Jurkat, Clone E6-1 (cell line): ENCODE results near the gene ZNF385D.
"Not testable (repeated sequence)": the region's sequence is repeated elsewhere in the genome, so short reads cannot be mapped to it uniquely, and the experiment has no call there.

Source experiments
- DNase-seq: peaks from one replicate; pipeline ENCODE4 v3.0.0-alpha.2; 2011; ENCODE audit warnings: low read depth, low spot score
- H3K4me3 ChIP-seq: 2 replicates; pipeline ENCODE4 v1.5.1; 2011; ENCODE audit warnings: mild to moderate bottlenecking, low read length, control low read depth, moderate library complexity

The ZNF385D gene

DNA sequence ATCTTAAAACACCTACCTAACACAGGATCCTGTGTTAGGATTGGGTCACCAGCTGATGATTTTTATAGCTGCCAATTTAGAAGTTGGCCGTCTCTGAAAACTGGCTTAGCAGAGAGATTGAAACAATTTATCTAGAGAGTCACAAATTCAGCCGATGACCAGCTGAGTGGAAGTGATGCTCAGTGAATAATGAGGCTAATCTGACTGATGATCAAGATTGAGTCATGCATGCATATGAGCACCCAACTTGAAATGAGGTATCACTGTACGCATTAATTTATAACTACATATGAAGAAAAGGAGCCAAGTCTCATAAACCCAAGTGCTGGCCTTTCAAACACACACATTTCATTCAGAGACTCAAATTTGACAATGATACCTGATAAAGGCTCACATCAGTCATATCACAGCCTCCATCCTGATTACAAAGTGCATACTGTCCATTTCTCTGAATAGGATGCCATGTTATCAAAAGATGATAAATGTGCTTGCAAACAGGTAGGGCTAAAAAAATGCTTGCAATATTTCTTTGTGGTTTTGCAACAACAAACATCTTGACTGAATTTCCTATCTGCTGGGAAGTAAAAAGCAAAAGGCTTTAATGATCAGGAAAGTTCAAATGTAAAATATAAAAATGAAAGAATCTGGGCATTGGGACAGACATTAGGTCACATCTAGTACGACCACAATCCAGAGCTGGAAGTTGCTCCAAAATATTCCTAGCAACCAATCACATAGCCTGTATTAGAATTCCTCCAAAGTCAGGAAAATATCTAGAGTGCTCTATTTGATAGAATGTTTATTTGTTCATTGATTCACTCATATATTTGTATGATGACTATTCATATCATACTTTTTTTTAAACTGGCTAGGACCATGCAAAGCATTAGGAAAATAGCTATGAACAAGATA is 264.7 kb downstream of the ZNF385D start:
- H3K4me3 ChIP-seq, DNase-seq: not testable (repeated sequence)

DNA sequence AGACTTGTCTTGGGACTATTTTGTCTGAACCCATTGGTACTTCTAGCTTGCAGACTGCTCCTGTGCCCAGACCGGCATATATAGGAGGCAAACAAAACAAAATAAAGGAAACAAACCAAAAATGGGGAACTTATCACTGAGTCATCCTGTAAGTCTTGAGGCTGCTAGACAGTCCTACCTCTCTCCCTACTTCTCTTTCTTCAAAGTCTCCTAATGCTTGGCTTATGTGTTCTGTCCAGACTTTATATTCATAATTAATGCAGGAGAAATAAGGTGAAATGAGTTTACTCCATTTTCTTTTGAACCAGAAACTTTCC is 266.2 kb downstream of the ZNF385D start:
- no peak overlapping the region for H3K4me3 ChIP-seq
- DNase-seq, result no peak

DNA sequence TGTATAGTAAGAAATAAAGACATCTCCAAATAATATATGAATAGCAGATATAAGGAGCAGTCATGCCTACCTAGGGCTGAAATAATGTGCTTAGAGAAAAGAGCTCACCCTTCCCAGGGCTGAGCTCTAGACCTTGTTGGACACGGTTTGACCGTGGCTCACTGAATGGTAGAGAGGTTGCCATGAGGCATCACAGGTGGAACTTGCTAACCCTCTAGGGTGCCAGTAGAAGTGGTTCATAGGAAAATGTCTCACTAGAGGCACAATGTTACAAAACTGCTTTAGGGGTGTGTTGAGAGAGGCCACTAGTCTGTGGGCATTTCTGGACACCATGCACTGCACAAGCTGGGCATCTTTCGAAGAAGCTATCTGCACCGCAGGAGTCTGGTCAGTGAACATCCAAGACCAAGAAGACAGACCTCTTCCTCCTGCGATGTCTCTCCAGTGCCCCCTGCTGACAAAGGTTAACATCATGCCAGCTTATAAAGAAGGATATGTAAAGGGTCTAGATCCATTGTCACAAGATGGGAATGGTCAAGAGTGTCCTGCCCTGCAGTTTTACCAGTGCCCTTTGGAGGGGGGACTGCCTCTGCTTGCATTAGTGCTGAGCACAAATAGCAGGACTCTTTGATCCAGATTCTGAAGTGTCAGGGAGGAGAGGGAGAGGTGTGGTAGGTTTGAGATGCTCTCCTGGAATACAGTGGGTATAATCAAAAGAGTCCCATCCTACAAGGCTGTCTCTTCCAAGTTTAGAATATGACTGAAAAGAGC is 266.8 kb downstream of the ZNF385D start:
- DNase-seq, result peak; percentile 28
- H3K4me3 ChIP-seq, result no peak overlapping the region

DNA sequence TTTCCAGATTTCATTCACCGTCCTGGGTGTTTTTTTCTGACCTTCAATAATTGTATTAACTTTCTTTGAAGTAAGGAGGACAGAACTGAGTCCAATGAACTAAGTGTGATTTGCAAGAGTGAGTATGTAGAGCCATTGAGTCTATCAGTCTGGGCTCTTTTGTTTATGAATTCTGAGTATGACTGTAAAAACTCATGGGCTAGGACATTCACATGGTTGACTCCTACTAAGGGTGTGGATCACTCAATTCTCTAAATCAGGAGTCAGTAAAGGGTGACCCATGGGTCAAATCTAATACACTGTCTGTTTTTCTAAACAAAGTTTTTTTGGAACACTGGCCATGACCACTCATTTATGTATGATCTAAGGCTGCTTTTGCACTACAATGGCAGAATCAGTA is 269.0 kb downstream of the ZNF385D start:
- no peak overlapping the region for H3K4me3 ChIP-seq
- no peak for DNase-seq

DNA sequence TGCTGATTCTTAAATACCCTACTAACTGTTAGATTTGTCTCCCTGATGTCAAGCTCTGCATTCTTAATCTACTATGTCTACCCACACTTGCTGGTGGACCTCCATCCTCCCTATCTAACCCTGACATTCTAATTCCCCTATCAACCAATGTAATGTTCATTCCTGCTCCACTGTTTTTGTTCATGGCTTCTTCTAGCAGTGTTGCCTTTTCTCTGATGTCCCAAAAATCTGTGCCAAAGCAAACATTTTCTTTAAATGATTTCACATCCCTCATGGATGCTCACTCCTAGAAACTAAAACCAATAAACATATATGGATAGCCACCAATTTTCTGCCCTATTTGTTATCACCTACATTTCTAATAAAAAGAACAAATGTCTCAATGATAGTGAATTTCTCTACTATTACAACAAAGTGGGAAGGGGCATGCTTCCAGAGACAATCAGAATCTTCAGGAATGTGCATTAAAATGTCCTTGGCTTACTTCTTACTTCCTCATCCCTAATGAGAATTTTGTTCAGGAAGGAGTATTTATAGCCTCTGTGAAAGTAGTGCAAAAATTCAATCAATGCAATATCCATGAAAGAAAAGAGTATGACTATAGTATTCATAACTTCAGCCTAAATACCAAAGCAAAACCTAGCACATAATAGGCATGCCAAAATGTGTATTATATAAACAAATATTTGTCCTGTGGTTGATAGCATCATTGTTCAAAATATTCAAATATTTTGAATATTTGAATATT is 273.3 kb downstream of the ZNF385D start:
- H3K4me3 ChIP-seq, result no peak overlapping the region
- DNase-seq, result no peak

DNA sequence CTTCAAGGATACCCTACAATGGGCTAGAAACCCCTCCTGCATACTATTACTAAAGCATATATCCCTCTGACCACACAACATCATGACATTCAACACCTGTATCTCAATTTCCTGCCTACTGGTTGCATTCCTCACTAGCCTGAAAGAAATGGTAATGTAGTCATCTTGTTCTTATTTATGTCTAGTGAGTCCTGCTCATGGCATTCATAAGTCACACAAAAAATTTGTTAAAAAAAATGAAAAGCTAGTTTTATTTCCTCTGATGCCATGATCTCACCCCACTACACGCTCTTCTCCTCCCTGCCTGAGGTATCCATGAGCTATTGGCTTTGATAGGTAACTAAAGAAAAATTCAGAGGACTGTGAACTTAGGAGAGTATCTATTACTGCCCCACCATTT is 284.5 kb downstream of the ZNF385D start:
- no peak for DNase-seq

DNA sequence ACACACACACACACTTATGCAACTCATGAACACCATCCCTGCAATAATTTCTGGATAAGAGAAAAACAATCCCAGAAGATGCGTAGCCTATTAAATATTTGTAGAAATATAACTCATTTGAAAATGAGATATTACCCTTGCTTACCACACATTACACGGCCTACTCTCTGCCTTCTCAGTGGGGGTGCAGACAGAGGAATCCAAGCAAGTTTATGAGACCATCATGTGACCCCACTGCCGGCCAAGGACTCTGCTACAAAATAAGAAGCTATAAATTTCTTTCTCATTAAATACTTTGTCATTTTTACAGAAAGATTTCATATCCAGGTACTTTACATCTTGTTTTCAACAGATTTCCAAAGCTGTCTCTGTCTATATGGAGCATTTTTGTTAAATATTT is 286.3 kb downstream of the ZNF385D start:
- DNase-seq, result no peak
- H3K4me3 ChIP-seq, result no peak overlapping the region

More for the DNA sequence above, 284.5 kb downstream of the ZNF385D start:
- H3K4me3 ChIP-seq, result no peak overlapping the region

DNA sequence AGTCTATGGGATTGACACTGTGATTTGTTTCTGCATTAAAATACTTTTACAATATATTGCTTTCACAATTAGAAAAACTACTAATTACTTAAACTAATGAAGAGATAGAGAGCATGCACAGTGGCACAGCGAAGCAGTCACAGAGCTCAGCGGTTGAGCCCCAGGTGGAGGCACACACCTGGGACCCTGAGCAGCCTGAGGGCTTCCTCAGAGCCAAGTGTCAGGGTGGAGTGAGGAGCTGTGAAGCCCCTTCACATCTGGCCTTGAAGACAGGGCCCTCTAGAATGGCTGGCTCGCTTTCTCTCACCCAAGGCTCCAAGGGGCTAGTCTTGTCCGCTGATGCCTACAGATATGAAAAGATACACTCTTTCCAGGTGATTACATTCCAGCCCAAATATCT is 287.7 kb downstream of the ZNF385D start:
- DNase-seq, result no peak
- no peak overlapping the region for H3K4me3 ChIP-seq

DNA sequence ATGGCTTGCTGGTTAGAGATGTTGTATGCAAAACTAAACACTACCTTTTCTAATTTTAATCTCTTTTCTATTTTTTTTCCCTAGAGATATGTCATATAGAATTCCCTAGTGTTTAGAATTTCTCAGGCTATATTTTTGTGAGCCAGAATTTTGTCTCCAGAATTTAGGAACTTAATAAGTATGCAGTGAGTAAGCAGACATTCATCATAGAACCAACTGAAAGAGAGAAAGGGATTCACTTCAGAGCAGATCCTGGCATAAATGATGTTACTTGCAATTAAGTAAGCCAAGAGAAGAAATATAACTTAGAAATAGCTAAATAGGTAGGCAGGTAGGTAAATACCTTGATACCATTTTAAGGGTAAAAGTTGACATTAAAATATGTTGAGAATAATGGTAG is 288.9 kb downstream of the ZNF385D start:
- H3K4me3 ChIP-seq, result no peak overlapping the region
- DNase-seq, result no peak

DNA sequence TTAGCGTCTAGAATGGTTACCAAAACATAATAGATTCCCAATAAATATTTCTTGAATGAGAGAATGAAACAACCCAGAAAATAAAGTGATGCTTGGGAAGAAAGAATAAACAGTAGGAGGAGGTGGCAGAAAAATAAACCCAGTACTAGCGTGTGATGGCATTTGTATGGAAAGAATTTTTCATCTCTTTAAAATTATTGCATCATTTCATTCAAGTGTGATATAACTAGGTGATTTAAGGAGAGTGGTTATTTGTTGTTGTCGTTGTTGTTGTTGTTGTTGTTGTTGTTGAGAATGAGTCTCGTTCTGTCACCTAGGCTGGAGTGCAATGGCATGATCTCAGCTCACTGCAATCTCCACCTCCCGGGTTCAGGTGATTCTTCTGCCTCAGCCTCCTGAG is 293.9 kb downstream of the ZNF385D start:
- DNase-seq, result no peak
- no peak overlapping the region for H3K4me3 ChIP-seq

DNA sequence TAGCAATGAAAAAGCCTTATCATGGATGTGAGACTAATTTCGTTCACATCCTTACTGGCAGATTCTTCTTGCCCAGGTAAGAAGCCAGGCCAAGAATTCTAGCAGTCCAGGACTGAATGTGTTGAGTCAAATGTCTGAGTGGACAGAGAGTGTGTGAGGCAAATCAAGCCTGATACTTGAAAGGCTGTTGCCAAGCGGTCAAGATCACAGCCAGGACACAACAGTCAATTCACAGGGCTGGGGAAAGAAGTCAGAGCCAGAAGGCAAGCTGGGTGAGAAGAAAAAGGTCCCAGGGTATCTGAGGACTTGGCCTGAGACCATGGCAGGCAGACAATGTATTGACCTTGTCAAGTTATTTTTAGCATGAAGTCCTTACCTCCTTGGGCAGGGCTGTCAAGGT is 301.3 kb downstream of the ZNF385D start:
- no peak for DNase-seq
- H3K4me3 ChIP-seq, result no peak overlapping the region

DNA sequence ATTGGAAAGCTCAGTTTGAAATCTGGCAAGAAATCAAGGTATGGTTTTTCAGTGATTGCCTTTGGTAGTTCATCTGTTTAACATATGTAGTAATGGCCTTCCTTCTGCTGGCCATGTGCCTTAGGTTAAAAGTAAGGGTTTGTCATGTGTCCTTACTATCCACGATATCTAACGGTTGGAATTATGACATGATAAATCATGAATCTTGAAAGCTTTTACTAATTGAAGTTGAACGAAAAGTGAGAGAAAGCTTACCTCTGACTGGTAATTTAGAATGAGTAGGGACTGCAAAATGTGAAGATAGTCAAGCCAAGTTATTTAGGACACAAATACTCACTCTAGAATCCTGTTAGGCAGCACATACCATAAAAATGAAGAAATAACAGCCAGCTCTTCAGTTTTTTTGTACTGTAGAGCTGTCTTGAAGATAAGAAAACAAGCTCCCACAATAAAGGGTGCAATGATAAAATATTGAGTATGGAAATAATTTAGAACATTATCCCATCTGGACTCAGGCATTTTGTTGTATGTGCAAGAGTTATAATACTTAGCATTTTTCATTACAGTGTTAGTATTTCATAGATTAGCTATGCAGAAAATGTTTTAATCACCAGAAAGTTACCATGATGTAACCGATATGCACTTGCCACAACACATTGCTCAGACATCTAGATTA is 303.4 kb downstream of the ZNF385D start:
- H3K4me3 ChIP-seq, result no peak overlapping the region
- DNase-seq, result no peak

DNA sequence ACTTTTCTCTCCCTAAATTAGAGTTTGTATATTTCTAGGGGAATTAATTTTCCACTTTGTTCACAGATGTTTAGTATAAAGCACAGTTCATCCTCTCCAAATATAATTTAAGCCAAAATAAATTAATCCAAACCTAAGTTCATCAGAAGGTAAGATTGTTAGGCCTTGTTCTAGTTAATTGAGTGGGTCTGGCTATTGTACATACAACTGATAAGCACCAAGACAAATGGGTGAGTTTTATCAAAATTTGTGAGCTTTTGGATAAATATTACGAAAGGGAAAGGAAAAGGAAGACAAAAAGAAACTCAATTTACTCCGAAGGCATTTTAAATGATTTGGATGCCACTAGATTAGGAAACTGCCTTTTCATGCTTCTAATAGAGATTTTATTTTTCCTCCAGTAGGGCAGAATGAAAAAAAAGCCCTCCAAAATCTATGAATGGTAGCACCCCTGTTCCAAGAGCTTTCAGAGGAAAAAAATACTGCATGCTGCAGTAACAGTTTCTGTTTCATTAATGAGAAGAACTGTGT is 304.0 kb downstream of the ZNF385D start:
- no peak overlapping the region for H3K4me3 ChIP-seq
- no peak for DNase-seq

DNA sequence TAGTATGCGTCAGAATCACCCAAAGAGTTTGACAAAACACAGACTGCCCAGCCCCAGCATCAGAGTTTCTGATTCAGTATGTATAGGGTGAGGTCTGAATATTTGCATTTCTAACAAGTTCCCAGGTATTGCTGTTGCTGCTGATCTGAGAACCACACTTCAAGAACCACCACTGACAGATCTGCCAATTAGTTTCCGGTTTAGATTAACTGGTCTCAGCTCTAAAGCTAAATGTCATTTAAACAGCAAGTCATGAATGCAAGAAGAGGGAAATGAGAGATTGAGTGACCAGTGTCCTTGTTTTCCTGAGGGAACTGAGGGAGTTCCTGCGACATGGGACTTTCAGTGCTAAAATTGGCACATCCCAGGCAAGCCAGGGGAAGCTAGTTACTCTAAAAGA is 305.0 kb downstream of the ZNF385D start:
- no peak for DNase-seq
- H3K4me3 ChIP-seq, result no peak overlapping the region

DNA sequence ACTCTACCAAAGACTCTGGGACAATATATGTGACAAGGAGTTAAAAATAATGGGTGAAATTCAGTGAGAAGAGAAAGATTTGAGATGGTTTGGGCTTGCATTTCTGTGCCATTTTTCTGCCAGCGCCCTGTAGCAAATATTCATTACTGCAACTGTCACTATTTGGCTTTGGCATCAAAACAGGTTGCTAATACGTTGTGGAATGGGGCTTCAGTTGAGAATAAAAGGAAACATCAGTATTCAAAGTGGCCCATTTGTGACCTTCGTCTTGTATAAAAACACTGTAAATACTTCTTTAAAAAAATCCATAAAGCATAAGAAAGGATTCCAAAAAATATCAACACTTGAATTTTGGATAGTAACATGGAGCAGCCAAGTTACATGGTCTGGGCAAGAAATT is 309.2 kb downstream of the ZNF385D start:
- no peak overlapping the region for H3K4me3 ChIP-seq
- DNase-seq, result no peak

DNA sequence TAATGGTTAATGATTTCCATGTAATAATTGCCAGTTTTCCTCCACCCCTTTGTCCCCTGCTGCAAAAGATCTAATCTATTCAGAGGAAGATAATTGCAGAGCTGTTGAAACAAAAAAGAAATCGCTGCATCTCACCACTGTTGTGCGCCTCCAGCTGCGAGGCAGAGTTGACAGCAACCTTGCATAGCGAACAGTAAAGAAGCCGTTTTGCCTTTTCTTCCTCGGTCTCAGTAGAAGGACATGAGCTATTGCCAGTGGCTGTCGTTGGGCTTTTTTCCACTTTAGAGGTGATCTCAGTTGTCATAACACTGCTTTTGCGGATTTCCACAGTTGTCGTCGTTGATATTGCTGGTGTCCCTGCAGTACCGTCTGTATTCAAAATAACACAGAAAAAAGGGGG is 314.2 kb downstream of the ZNF385D start:
- DNase-seq, result no peak
- H3K4me3 ChIP-seq, result no peak overlapping the region

DNA sequence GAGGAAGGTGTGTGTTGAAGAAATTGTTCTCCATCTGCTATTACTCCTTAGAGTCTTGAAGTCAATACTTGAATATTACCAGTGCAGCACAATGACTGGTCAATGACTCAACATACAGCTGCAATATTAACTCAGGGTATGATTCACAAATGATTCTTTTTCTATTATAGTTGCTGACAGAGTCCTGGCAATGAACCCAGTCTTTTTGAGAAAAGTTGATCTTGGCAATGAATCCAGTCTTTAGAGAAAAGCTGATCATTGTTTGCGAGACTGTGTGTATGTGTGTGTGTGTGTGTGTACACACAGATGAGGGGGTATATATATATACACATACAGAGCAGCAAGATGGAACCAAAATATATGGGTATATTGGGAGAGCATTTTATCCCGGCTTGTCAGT is 315.1 kb downstream of the ZNF385D start:
- no peak overlapping the region for H3K4me3 ChIP-seq
- DNase-seq, result no peak

DNA sequence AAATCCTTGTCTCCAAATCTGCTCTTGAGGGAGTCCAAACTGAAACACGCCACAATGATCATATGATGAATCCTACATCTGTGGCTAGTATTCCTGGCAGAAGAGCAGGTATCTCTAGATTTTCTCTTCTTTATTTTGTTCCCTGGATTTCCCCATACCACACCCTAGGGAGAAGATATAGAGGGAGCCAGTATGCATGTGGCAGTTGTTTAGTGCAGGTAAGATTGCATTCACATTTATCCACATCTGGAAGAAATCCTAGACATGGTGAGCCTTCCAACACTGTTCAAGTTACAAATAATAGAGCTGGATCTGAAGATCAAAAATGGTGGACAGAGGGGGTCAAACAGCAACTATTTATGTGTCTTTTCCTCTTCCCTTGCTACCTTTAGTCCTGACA is 316.7 kb downstream of the ZNF385D start:
- DNase-seq, result no peak
- no peak overlapping the region for H3K4me3 ChIP-seq

DNA sequence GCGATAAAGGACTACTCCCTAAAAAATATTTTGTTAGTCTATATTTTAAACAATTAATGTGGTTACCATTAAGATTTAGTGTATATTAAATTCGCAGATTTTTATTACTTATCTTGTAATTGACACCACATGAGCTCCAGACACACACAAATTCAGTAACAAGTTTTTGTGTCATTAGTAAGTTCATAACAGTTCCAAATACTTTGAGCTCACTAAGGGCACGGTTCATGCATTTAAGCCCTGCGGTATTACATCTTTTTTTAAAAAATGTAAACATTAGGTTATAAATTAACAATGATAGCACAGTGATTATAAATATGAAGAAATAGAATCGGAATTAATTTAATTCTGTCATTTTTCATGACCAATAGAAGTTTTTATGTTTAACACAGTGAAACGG is 317.3 kb downstream of the ZNF385D start:
- no peak for DNase-seq
- no peak overlapping the region for H3K4me3 ChIP-seq
